Measurements from ENCODE around the gene CD109.

The CD109 gene

DNA sequence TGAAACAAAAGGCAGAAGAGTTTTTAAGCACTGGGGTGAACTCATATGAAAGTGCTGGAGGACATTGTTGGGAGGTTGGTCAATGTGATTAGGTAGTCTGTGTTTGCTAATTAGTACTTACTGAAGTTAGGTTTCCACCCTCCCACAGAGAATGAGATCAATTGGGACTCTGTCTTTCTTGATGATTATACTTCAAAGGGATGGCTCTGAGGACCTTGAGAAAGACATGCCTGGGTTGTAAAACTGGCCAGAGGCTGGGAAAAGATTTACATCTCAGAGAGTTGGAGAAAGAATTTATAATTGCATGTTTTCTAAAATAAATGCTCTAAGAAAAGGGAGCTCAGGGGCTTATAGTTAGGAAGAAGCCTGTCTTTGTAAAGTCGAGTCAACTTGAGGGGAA is 74.0 kb downstream of the CD109 start:
- no peaks in the 10 kb centered on the region for H3K4me1 ChIP-seq (ENCODE audit: control insufficient read depth, low read depth, low read length)
- no peaks in the 10 kb centered on the region for H3K9me3 ChIP-seq (ENCODE audit: control insufficient read depth, low read depth, low read length)
- no peaks in the 10 kb centered on the region for H3K36me3 ChIP-seq (ENCODE audit: control insufficient read depth, low read depth, low read length)
- H3K9ac ChIP-seq (ENCODE audit: low read length) = no peak overlapping the region
- no peak overlapping the region for H3K27ac ChIP-seq (ENCODE audit: low read length)
- H3K4me3 ChIP-seq (ENCODE audit: low read length) = no peak overlapping the region
- H3K27me3 ChIP-seq (ENCODE audit: control insufficient read depth, insufficient read depth, low read length) = no peaks in the 10 kb centered on the region

DNA sequence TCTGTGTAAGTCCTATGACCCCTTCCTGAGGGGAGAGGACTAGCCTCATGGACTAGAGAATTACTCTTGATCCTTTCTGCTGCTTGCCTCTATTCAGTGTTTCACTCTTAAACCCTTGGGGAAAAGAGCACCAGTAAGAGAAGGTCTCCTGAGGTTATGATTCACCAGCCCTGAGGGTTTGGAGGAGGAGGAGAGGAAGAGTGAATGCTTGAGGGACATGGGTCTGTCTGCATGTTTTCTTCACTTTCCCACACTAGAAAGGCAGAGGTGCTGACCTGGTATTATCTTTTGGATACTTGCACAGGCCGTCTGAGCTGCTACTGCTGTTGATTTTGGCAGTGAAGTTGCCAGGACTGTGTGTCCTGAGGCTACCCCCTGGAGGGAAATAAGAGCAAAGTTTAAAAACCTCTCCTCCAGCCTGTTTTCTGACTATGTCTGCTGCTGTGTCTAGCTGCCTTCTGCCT is 78.3 kb downstream of the CD109 start:
- H3K9me3 ChIP-seq (ENCODE audit: control insufficient read depth, low read depth, low read length) = no peaks in the 10 kb centered on the region
- no peak overlapping the region for H3K27ac ChIP-seq (ENCODE audit: low read length)
- H3K4me1 ChIP-seq (ENCODE audit: control insufficient read depth, low read depth, low read length) = no peaks in the 10 kb centered on the region
- no peak overlapping the region for H3K9ac ChIP-seq (ENCODE audit: low read length)
- no peak overlapping the region for H3K4me3 ChIP-seq (ENCODE audit: low read length)
- H3K36me3 ChIP-seq (ENCODE audit: control insufficient read depth, low read depth, low read length) = no peaks in the 10 kb centered on the region
- H3K27me3 ChIP-seq (ENCODE audit: control insufficient read depth, insufficient read depth, low read length) = no peaks in the 10 kb centered on the region

DNA sequence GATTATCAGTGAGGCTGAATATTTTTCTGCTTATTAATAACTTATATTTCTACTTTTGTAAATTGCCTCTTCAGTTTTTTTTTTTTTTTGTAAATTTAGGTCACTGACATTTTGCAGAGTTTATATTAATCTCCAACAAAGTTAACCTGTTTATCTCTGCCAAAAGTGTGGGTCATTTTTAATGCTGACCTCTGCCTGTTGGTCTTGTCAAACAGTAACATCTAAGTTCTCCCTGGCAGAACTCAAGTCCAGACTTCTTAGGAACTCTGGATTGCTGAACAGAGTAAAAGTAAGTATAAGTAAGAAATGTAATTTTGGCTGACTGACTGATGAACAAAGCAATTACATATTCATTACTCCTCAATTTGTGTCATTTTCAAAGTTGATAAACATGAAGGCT is 83.9 kb downstream of the CD109 start:
- Histone ChIP-seq H3K27ac (ENCODE audit: low read length) (no peak overlapping the region), H3K9ac (ENCODE audit: low read length) (no peak overlapping the region), H3K4me1 (ENCODE audit: control insufficient read depth, low read depth, low read length) (no peaks in the 10 kb centered on the region), H3K4me3 (ENCODE audit: low read length) (no peak overlapping the region), H3K9me3 (ENCODE audit: control insufficient read depth, low read depth, low read length) (no peaks in the 10 kb centered on the region), H3K36me3 (ENCODE audit: control insufficient read depth, low read depth, low read length) (no peaks in the 10 kb centered on the region), H3K27me3 (ENCODE audit: control insufficient read depth, insufficient read depth, low read length) (no peaks in the 10 kb centered on the region)

DNA sequence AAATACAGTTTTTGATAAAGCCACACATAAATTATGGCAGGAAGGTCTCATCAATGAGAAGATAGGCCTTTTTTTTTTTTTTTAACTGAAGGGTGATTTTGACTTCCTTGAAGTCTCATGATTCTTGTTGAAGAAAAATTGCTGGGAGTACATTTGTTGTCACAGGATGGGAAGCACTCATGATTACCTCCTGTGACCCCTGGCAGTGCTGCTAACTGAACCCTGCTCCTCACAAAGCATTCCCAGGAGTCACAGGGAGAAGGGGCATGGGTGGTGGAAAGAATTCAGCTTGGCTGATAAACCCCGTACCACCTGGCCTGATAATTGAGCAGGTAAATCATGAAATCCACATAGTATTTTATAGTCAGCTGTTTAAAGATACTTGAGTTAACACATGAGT is 86.9 kb downstream of the CD109 start:
- no peak overlapping the region for H3K9ac ChIP-seq (ENCODE audit: low read length)
- no peaks in the 10 kb centered on the region for H3K36me3 ChIP-seq (ENCODE audit: control insufficient read depth, low read depth, low read length)
- H3K27me3 ChIP-seq (ENCODE audit: control insufficient read depth, insufficient read depth, low read length) = no peaks in the 10 kb centered on the region
- no peaks in the 10 kb centered on the region for H3K9me3 ChIP-seq (ENCODE audit: control insufficient read depth, low read depth, low read length)
- H3K27ac ChIP-seq (ENCODE audit: low read length) = no peak overlapping the region
- H3K4me3 ChIP-seq (ENCODE audit: low read length) = no peak overlapping the region
- H3K4me1 ChIP-seq (ENCODE audit: control insufficient read depth, low read depth, low read length) = peaks cover 8% of the 10 kb centered on the region

DNA sequence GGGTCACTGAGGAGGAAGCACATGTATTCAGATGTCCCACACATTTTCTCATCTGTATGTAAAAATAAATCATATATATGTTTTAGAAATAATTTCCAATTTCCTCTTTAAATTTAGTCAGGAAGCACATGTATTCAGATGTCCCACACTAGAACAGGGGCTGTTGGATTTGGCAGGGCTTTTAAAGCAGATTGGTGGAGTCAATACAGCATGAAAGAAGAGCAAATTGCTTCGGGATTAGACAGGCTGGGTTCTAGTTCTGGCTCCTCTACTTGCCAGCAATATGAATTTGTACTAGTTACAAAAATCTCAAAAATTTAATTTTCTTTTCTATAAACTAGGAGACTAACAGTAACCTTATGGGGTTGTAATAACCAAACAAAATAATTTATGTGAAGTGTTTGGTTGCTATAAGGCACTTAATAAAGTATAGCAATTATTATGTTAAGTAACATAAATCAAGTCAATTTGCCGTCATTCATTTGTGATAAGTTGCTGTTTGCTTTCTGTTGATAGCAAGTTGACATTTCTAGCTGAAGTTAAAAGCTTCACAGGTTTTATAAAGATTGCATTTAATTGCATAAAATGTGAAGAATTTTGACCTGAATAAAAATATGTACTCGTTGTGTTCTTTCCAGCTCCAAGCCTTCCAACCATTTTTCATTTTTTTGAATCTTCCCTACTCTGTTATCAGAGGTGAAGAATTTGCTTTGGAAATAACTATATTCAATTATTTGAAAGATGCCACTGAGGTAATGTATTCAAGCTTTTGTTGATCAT is 88.9 kb downstream of the CD109 start:
- Histone ChIP-seq H3K9me3 (ENCODE audit: control insufficient read depth, low read depth, low read length) (no peaks in the 10 kb centered on the region), H3K4me1 (ENCODE audit: control insufficient read depth, low read depth, low read length) (peaks cover 9% of the 10 kb centered on the region), H3K27ac (ENCODE audit: low read length) (no peak overlapping the region), H3K9ac (ENCODE audit: low read length) (no peak overlapping the region), H3K27me3 (ENCODE audit: control insufficient read depth, insufficient read depth, low read length) (no peaks in the 10 kb centered on the region), H3K4me3 (ENCODE audit: low read length) (no peak overlapping the region), H3K36me3 (ENCODE audit: control insufficient read depth, low read depth, low read length) (no peaks in the 10 kb centered on the region)

DNA sequence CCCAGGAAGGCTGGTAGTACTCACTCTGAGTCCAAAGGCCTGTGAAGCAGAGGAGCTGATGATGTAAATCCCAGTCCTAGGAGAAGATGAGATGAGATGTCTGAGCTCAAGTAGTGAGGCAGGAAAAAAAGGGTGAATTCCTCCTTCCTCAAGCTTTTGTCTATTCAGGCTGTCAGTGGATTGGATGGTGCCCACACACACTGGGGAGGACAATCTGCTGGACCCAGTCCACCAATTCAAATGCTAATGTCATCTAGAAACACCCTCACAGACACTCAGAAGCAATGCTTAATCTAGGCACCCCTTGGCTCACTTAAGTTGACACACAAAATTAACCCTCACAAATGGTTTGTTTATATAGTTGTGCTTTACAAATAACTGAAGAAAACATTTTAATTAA is 94.6 kb downstream of the CD109 start:
- no peaks in the 10 kb centered on the region for H3K27me3 ChIP-seq (ENCODE audit: control insufficient read depth, insufficient read depth, low read length)
- no peak overlapping the region for H3K9ac ChIP-seq (ENCODE audit: low read length)
- H3K4me1 ChIP-seq (ENCODE audit: control insufficient read depth, low read depth, low read length) = peaks cover 9% of the 10 kb centered on the region
- no peak overlapping the region for H3K27ac ChIP-seq (ENCODE audit: low read length)
- H3K36me3 ChIP-seq (ENCODE audit: control insufficient read depth, low read depth, low read length) = no peaks in the 10 kb centered on the region
- no peaks in the 10 kb centered on the region for H3K9me3 ChIP-seq (ENCODE audit: control insufficient read depth, low read depth, low read length)
- H3K4me3 ChIP-seq (ENCODE audit: low read length) = no peak overlapping the region

DNA sequence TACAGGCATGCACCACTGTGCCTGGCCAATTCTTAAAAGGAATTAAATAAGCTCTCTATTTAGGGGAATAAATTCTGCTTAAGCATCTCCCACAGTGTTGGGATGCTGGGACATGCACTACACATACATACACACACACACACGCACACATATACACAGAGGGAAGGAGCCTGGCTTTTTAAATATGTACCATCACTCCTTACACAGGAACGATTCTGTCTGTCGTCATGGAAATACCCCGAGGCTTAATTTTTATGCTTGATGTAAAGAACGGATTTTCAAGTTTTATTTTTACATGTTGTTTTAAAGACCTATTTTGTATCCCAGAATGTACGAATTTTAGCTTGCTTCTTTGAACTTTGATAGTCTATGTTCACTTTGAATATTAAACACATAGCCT is 95.3 kb downstream of the CD109 start:
- Histone ChIP-seq H3K4me1 (ENCODE audit: control insufficient read depth, low read depth, low read length) (peaks cover 9% of the 10 kb centered on the region), H3K9ac (ENCODE audit: low read length) (no peak overlapping the region), H3K27ac (ENCODE audit: low read length) (no peak overlapping the region), H3K4me3 (ENCODE audit: low read length) (no peak overlapping the region), H3K9me3 (ENCODE audit: control insufficient read depth, low read depth, low read length) (no peaks in the 10 kb centered on the region), H3K36me3 (ENCODE audit: control insufficient read depth, low read depth, low read length) (no peaks in the 10 kb centered on the region), H3K27me3 (ENCODE audit: control insufficient read depth, insufficient read depth, low read length) (no peaks in the 10 kb centered on the region)

DNA sequence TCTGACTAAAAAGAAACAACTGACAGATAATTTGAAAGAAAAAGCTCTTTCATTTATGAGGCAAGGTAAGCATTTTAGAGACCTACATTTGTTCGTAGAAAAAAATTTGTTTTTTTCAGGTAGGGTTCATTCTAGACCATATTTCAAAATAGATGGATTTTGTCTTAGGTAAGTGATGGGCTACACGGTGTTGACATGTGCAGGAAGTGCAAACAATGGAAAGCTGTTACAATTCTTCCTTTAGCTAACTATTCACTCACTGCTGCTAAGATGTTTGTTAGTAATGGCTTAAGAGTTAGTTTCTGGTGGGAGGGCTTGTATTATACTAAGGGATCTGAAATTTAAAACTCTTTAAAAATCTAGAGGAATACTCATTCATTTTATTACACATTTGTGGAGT is 96.7 kb downstream of the CD109 start:
- Histone ChIP-seq H3K4me3 (ENCODE audit: low read length) (no peak overlapping the region), H3K27me3 (ENCODE audit: control insufficient read depth, insufficient read depth, low read length) (no peaks in the 10 kb centered on the region), H3K4me1 (ENCODE audit: control insufficient read depth, low read depth, low read length) (peaks cover 2% of the 10 kb centered on the region), H3K9ac (ENCODE audit: low read length) (no peak overlapping the region), H3K36me3 (ENCODE audit: control insufficient read depth, low read depth, low read length) (no peaks in the 10 kb centered on the region), H3K27ac (ENCODE audit: low read length) (no peak overlapping the region), H3K9me3 (ENCODE audit: control insufficient read depth, low read depth, low read length) (no peaks in the 10 kb centered on the region)

DNA sequence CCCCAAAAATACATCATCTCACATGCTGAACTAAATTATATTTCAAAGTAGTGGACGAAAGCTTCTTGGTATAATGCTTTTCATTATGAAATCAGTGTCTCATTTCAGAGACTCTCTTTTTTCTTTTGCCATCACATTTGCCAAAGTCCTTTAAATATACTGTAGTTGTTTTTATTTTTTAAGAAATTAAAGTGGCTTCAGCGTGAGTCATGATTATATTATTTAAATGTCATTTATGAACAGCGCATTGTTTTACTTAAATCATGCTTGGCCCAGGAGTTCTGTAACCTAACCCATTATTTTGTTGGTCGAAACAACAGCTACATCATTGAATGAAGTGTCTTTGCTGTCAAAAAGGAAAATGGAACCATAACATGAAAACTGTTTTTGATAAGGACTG is 100.9 kb downstream of the CD109 start:
- no peaks in the 10 kb centered on the region for H3K9me3 ChIP-seq (ENCODE audit: control insufficient read depth, low read depth, low read length)
- H3K27me3 ChIP-seq (ENCODE audit: control insufficient read depth, insufficient read depth, low read length) = no peaks in the 10 kb centered on the region
- no peak overlapping the region for H3K4me3 ChIP-seq (ENCODE audit: low read length)
- H3K36me3 ChIP-seq (ENCODE audit: control insufficient read depth, low read depth, low read length) = no peaks in the 10 kb centered on the region
- H3K9ac ChIP-seq (ENCODE audit: low read length) = no peak overlapping the region
- no peaks in the 10 kb centered on the region for H3K4me1 ChIP-seq (ENCODE audit: control insufficient read depth, low read depth, low read length)
- H3K27ac ChIP-seq (ENCODE audit: low read length) = no peak overlapping the region

DNA sequence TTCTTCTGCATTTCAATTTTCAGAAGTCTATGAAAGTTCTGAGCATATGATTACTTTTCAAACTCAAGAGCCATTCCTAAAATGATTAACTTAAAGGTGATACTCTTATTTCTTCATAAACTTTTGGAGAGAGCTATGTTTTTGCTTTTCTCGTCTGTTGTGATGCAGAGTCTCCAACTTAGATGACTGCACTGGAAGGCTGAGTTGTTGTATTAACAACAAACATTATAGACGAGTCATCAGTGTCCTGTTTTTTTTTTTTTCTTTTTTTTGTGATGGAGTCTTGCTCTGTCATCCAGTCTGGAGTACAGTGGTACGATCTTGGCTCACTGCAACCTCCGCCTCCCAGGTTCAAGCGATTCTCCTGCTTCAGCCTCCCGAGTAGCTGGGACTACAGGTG is 101.9 kb downstream of the CD109 start:
- no peaks in the 10 kb centered on the region for H3K9me3 ChIP-seq (ENCODE audit: control insufficient read depth, low read depth, low read length)
- H3K27me3 ChIP-seq (ENCODE audit: control insufficient read depth, insufficient read depth, low read length) = no peaks in the 10 kb centered on the region
- no peak overlapping the region for H3K27ac ChIP-seq (ENCODE audit: low read length)
- H3K9ac ChIP-seq (ENCODE audit: low read length) = no peak overlapping the region
- no peaks in the 10 kb centered on the region for H3K36me3 ChIP-seq (ENCODE audit: control insufficient read depth, low read depth, low read length)
- no peaks in the 10 kb centered on the region for H3K4me1 ChIP-seq (ENCODE audit: control insufficient read depth, low read depth, low read length)
- no peak overlapping the region for H3K4me3 ChIP-seq (ENCODE audit: low read length)

DNA sequence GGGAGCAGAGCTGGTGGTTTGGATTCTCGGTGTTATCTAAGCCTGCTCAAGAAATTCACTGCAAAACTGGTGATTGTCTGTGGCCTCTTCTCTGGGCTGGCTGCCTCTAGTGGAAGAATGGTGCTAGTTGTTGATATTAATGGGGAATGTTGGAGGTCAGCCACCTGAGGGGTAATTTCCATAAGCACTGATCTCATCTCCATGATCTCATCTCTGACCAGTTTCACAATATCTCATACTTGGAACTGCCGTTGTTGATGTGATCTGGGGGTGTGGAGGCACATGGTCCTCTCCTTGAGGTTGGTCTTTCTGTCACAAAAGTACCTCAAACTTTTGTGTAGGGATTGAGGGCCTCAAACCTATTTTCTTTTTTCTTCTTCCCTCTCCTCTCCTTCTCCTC is 102.6 kb downstream of the CD109 start:
- Histone ChIP-seq H3K9me3 (ENCODE audit: control insufficient read depth, low read depth, low read length) (no peaks in the 10 kb centered on the region), H3K4me1 (ENCODE audit: control insufficient read depth, low read depth, low read length) (no peaks in the 10 kb centered on the region), H3K9ac (ENCODE audit: low read length) (no peak overlapping the region), H3K4me3 (ENCODE audit: low read length) (no peak overlapping the region), H3K27me3 (ENCODE audit: control insufficient read depth, insufficient read depth, low read length) (no peaks in the 10 kb centered on the region), H3K36me3 (ENCODE audit: control insufficient read depth, low read depth, low read length) (no peaks in the 10 kb centered on the region), H3K27ac (ENCODE audit: low read length) (no peak overlapping the region)

DNA sequence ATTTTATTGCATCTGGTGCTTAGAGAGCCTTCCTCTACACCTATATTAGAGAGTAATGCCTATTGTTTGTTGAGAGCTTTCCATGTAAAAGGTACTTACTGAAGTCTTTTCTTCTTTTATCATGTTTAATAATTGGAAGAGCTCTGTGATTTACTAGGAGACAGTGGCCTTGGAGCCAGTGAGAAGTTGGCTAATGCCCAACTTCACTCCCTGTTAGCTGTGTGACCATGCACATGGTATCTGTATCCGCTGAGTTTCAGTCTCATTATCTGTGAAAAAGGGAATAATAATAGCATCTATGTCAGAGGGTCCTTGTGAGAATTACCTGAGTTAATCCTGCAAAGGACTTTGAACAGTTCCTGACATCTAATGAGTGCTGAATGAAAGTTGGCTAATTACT is 105.0 kb downstream of the CD109 start:
- no peaks in the 10 kb centered on the region for H3K36me3 ChIP-seq (ENCODE audit: control insufficient read depth, low read depth, low read length)
- no peak overlapping the region for H3K4me3 ChIP-seq (ENCODE audit: low read length)
- no peaks in the 10 kb centered on the region for H3K9me3 ChIP-seq (ENCODE audit: control insufficient read depth, low read depth, low read length)
- H3K27ac ChIP-seq (ENCODE audit: low read length) = no peak overlapping the region
- H3K4me1 ChIP-seq (ENCODE audit: control insufficient read depth, low read depth, low read length) = no peaks in the 10 kb centered on the region
- H3K27me3 ChIP-seq (ENCODE audit: control insufficient read depth, insufficient read depth, low read length) = no peaks in the 10 kb centered on the region
- H3K9ac ChIP-seq (ENCODE audit: low read length) = no peak overlapping the region
